ENCODE measurements around the gene EGLN2. TPM values are rescaled to one million over a fixed set of nuclear protein-coding genes. Genes with fewer than 3 reads are reported as not detected.

The EGLN2 gene
- total and polyA plus RNA-seq, 9 of the 15 experiments (the other 6 are each of a cell fraction or from before 2014, with no cell fraction given) = 9.6 to 114 (median 71.0) TPM

GRCh38 chr19:40798683-40799557 is at the start of gene EGLN2 (continued):
- no peak for TF ChIP-seq ZBTB40 (IDR thresholded peaks at IDR 0.05)
- no peak for TF ChIP-seq ZBTB40 (CRISPR knock-in tag; IDR thresholded peaks at IDR 0.05)
- no peak for TF ChIP-seq RFX5 (IDR thresholded peaks at IDR 0.05; ENCODE audit: low read depth, low read length)
- peak; percentile 18 for TF ChIP-seq HDAC2 (IDR thresholded peaks at IDR 0.05)
- no peak for TF ChIP-seq ZNF316 (IDR thresholded peaks at IDR 0.05)
- no peak for TF ChIP-seq PTRF (tag; IDR thresholded peaks at IDR 0.05)
- TF ChIP-seq PHF8 (IDR thresholded peaks at IDR 0.05; ENCODE audit: borderline replicate concordance, low read length) = peak; percentile 59; the same call in 1 of the 2 replicates
- TF ChIP-seq HLTF (IDR thresholded peaks at IDR 0.05) = no peak
- TF ChIP-seq FOXK2 (conservative IDR thresholded peaks at IDR 0.05 in 1 of 2, IDR thresholded peaks at IDR 0.05 in 1 of 2; ENCODE audit: low read depth in 2 of 2) = peak; percentile 65 to 80
- no peak for TF ChIP-seq CTCFL (IDR thresholded peaks at IDR 0.05; ENCODE audit: borderline replicate concordance, insufficient read depth, low read depth, low read length, poor library complexity, severe bottlenecking)
- no peak for TF ChIP-seq NFIC (IDR thresholded peaks at IDR 0.05)
- no peak for TF ChIP-seq HDGF (IDR thresholded peaks at IDR 0.05)
- no peak for TF ChIP-seq SP2 (IDR thresholded peaks at IDR 0.05; ENCODE audit: extremely low read depth, low read depth, low read length, poor library complexity, severe bottlenecking)
- no peak for TF ChIP-seq FOXA3 (CRISPR knock-in tag; conservative IDR thresholded peaks at IDR 0.05 in 1 of 2, IDR thresholded peaks at IDR 0.05 in 1 of 2)
- no peak for TF ChIP-seq ZNF12 (CRISPR knock-in tag; IDR thresholded peaks at IDR 0.05)
- TF ChIP-seq EGR1 (conservative IDR thresholded peaks at IDR 0.05) = peak; percentile 67

Data from K562 (cell line).